HG02623 (cell line): ENCODE results near the gene MRTFA.
"Not testable (repeated sequence)": the region's sequence is repeated elsewhere in the genome, so short reads cannot be mapped to it uniquely, and the experiment has no call there.

Experiments
- ATAC-seq: cut with Tn5 transposase; IDR thresholded peaks from one replicate; pipeline ENCODE4 v1.9.1; 2021; ENCODE audit warnings: moderate library complexity; ENCODE audit not compliant: unreplicated experiment

MRTFA gene

DNA sequence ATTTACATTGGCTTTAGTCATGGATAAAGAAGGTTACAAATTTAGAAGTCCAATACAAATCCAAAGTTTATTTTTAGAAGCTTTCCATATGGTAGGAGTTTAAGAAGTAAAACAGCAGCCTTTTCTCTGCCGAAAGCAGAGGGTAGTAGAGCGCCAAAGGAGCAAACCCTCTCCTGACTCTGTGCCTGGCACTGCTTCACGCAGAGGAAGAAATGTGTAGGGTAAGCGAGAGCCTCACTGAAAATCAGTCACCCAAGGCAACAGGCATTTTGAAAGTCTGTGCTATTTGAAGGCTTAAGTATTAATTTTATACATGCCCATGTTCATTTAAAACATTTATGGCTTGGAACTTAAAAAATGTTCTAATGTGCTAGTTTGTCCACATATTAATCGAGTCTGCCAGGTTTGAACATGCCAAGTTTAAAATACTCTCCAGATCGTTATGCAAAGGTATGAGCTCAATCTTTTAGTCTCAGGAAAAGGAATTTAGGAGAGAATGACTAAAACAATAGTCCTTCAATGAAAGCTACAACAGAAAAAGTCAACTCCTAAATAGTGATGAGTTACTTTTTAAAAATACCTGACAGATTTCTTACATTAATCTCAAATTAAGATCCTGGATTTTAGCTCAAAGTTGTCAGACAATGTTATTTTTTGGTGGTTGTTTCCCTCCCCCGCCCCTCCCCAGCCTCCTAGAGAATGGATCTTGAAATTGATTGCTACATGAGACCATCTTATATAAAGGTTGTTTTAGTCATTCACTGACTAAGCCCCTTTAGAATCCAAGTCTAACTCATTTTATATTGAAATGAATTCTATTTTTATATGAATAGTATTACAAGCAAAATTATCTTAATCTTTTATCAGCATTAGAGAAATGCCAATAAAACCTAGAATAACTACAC is 38.7 kb downstream of the MRTFA start:
- ATAC-seq: no peak

DNA sequence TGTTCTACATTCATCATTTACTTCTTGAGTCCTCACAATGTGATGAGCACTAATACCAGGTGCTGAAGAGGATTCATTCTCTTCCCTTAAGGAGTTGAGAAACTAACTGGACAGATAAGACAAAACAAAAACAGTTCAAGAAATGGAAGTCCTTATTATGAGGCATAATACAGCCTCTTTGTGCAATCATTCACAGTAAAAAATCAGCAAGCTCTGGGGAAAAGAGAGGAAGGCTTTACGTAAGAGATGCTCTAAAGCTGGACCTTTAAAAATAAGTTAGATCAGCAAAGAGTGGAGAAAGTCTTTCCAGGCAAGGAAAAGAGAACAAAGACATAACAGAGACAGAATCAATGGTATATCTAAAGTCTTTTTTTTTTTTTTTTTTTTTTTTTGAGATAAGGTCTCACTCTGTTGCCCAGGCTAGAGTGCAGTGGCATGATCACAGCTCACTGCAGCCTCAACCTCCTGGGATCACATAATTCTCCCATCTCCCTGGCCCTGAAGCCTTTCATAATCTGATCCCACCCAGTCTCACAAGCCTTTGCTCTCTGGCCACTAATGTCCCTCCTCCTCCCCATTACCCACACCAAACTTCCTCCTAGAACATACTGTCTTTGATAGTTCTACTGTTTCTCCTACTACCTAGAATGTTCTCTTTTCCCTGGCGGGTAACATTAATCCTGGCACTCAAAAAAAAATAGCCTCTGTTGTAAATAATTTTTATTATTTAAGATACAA is 40.9 kb downstream of the MRTFA start:
- ATAC-seq: no peak

DNA sequence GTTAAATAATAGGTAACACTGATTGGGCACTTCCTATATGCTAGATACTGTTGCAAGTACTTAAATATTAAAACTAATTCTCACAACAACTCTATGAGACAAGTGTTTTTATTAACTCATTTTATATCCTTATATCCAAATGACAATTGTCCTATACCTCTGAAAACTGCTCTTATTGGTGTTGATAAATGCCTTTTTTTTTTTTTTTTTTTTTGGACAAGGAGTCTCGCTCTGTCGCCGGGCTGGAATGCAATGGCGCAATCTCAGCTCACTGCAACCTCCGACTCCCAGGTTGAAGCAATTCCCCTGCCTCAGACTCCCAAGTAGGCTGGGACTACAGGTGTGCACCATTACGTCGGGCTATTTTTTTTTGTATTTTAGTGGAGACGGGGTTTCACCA is 41.6 kb downstream of the MRTFA start:
- no peak for ATAC-seq

DNA sequence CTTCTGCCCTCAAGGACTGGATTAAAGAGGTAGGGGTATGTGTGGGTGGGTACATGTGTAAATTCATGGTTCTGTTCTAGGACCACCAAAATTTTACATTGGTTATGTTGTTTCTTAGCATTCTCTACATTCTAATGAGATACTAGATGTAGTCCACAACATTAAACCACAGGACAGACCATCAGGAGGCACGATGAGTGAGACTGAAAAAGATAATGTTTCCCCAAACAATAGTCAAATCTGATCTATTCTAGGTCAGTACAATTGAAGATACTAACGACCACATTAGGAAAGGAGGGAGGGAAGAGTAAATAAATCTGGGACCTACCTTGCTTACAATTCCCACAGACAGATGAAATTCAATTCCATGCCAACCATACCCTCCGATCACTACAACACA is 42.2 kb downstream of the MRTFA start:
- peak; percentile 6 for ATAC-seq

DNA sequence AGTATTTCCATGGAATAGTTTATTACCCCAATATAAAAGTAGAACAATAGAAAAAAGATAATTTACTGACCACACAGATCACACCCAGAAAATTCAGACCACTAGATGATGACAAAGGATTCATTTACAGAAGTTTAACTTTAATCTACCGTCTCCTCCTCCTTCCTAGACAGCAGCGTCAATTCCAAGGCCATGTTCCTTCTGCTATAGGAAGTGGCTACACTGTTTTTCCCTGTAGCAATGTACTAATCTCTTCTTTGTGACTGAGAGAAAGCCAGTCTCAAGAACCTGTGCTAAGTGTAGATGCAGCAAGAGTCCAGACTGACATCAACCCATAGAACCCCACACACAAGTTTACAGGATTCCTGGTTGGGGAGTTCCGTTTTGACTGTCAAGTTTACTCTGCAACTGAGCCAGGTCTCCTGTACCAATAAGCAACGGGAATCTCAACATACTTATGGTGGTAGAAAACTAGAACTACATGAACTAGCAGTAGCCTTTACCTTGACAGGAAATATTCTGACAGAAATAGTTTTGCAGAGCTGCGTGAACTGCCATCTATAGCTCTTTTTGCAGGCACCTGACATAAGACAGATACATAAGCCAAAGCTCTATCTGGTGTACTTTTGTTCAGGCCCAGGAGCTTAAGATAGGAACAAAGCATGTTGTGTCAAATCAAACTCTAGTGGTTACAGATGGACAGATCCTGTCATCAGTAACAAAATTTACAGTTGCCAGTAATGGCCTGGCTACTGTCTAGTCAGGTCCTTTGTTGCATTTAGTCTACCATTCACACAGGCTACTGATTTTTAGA is 42.9 kb downstream of the MRTFA start:
- peak; percentile 40 for ATAC-seq

DNA sequence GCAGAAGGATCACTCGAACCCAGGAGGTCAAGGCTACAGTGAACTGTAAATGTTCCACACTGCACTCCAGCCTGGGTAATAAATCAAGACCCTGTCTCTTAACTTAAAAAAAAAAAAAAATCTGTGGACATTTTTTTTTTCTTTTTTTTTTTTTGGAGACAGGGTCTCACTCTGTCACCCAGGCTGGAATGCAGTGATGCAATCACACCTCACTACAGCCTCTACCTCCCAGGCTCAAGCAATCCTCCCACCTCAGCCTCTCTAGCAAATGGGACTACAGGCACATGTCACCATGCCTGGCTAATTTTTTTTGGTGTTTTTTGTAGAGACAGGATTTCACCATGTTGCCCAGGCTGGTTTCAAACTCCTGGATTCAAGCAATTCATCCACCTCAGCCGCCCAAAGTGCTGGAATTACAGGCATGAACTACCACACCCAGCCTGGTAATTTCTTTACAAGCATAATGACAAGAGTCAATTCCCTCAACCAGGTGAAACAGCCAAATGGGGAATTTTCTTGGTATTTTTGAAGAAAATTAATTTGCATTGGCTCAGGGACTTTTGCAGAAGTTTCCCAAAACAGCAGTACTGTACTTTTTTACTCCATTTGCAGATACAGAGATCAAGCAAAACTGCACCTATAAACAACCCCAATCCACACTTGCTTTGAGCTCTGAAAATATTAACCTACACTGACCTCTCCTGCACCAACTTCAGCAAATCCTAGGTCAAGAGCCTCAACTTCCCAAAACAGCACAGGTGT is 44.0 kb downstream of the MRTFA start:
- ATAC-seq: no peak

DNA sequence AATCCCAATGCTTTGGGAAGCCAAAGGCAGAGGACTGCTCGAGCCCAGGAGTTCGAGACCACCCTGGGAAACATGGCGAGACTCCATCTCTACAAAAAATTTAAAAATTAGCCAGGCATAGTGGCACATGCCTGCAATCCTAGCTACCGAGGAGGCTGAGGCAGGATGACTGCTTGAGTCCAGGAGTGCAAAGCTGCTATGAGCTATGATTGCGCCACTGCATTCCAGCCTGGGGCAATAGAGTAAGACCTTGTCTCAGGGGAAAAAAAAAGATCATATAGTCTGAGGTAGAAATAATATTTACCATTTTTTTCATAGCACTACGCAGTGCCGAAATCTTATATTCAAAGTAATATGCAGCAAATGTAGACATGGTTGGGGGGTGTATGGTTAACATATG is 47.8 kb downstream of the MRTFA start:
- no peak for ATAC-seq

DNA sequence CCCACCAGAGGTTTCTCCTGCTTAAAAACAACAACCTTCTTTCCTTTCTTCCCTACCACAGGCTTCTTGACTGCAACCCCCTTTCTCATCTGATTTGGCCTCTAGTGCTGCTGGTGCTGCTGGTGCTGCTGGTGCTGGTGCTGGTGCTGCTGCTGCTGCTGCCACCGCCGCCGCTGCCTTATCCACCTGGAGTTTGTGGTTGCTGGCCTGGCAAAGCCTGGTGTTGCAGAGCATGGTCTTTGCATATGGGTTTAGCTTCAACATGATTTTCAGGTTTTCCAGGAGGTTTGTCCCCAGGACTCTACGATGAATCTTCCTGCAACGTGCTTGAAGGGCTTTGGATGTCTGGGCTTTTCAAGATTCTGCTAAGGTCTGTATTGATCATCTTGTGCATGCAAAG is 49.7 kb downstream of the MRTFA start:
- no peak for ATAC-seq

DNA sequence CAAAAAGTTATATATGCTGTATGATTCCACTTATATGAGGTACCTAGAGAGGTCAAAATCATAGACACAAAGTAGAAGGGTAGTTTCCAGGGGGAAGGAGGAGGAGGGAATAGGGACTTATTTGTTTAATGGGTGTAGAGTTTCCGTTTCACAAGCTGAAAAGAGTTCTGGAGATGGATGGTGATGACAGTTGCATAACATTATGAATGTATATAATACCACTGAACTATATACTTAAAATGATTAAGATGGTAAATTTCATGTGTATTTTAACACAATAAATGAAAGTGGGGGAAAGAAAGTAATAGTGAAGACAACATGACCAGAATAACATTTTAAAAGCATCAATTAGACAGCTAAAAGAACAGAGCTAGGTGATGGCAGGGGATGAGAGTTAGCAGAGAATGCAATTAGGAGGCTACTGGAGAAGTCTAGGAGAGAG is 51.2 kb downstream of the MRTFA start:
- ATAC-seq: no peak

DNA sequence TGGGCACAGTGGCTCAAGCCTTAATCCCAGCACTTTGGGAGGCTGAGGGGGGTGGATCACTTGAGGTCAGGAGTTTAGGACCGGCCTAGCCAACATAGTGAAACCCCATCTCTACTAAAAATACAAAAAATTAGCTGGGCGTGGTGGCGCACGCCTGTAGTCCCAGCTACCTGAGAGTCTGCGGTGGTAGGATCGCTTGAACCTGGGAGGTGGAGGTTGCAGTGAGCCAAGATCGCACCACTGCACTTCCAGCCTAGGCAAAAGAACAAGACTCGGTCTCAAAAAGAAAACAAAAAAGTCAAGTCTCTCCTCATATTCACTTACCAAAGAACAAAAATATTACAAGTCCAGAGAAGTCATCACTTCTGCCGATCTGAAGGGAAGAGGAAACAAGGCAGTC is 51.8 kb downstream of the MRTFA start:
- not testable (repeated sequence) for ATAC-seq

DNA sequence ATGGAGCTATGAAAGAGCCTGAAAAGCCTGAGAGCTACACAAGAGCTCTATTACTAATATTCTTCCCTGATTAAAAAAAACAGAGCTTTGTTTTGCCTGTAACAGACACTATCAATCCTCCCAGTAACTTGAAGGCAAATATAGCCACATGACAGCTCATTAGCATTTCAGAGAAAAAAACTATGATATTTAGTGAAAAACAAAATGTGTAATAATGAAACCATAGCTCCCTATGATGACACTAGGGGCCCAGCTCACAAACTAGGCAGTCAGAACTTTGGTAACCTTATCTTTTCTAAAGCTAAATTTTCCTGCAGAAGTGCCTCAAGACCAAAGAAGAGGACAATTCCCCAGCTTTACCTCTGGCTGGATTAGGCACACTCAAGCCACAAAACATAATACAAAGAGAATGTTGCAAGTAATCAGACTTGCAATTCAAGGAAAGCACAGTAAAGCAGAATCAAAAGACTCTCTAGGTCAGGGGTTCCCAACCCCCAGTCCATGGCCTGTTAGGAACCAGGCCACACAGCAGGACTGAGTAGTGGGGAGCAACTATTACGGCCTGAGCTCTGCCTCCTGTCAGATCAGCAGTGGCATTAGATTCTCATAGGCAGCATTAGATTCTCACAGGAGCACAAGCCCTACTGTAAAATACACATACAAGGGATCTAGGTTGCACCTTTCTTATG is 53.3 kb downstream of the MRTFA start:
- ATAC-seq: no peak

DNA sequence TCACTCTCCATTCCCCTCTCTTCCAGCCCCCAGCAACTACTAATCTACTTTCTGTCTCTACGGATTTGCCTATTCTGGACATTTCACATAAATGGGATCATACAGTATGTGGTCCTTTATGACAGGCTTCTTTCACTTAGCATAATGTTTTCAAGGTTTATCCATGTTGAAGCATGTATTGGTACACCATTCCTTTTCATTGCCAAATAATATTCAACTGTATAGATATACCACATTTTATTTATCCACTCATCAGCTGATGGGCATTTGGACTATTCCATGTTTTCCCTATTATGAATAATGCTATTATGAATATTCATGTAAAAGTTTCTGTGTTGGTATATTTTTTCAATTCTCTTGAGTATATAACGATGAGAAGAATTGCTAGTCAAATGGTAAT is 54.5 kb downstream of the MRTFA start:
- ATAC-seq: no peak

DNA sequence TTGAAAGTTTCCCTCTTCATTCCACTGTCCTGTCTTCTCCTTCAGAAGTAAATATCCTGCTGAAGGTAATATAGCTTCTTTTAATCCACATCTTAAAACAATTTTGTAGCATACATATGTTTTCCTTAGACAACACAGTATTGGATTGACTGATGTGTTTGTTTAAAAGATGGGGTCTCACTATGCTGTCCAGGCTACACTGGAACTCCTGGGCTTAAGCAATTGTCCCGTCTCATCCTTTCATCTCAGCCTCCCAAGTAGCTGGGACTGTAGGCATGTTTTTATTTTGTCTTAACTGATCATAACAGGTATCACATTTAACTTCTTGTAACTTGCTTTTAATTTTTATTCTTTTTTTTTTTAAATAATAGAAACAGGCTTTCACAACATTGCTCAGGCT is 55.9 kb downstream of the MRTFA start:
- ATAC-seq: no peak

DNA sequence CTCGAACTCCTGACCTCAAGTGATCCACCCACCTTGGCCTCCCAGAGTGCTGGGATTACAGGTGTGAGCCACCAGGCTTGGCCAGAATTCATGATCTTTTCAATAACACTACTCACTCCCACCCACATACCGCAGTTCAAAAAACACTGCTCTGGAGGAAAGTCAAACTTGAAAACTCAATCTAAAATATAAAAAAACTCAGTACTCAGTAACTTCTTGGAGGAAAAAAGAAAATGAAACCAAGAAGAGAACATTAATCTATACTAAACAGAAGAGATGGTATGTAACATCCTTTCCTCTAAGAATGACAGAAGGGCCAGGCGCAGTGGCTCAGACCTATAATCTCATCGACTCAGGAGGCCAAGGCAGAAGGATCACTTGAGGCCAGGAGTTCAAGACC is 58.3 kb downstream of the MRTFA start:
- ATAC-seq: no peak

DNA sequence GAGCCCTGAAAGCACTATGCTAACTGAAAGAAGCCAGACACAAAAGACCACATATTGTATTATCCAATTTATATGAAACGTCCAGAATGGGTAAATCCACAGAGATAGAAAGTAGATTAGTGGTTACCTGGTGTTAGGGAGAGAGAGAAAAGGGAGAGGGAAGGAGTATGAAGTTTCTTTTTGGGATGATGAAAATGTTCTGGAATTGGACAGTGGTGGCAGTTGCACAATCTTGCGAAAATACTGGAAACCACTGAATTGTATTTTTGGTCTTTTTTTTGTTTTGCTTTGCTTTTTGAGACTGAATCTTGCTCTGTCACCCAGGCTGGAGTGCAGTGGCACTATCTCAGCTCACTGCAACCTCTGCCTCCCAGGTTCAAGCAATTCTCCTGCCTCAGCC is 63.5 kb downstream of the MRTFA start:
- no peak for ATAC-seq

DNA sequence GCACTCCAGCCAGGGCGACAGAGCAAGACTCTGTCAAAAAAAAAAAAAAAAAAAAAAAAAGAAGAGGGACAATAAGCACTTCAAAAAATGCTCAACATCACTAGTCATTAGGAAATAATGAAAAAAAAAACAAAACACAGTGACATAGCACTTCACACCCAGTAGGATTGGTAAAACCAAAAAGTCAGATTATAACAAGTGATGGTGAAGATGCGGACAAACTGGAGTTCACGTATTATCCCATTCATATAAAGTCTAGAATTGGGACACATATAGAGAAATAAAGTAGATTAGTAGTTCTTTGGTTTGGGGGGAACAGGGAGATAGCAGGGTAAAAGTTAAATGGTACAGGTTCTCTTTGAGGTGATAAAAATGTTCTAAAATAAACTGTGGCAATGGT is 64.6 kb downstream of the MRTFA start:
- ATAC-seq: no peak

DNA sequence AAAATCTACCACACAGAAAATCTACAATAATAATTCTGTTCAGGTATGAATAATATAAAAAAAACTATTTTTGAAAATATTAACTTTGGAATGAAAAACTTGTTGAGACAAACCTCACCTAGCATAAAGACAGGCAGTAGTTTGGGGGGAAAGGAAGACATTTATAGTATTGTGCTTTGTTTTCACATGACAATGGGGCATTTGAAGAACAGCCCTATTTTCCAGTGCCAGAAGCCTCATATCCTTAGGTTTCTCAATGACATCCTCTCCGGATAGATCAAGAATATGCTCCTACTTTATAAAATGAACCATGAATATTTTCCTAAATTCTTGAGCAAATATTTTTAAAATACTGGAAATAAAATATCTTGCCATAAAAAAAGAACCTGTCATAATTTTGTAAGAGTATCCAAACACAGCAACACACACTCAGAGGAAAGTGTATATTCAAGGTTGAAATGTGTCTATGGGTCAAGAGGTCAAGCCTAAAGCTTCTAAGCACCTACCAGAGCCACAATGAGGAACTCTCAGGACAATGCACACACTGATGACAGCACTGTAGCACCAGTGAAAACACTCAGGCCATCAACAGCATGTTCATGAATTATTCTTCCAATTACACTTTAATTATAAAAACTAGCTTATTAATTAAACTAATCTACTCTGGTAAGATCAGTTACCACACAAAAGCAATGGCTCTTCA is 68.7 kb downstream of the MRTFA start:
- ATAC-seq: no peak

DNA sequence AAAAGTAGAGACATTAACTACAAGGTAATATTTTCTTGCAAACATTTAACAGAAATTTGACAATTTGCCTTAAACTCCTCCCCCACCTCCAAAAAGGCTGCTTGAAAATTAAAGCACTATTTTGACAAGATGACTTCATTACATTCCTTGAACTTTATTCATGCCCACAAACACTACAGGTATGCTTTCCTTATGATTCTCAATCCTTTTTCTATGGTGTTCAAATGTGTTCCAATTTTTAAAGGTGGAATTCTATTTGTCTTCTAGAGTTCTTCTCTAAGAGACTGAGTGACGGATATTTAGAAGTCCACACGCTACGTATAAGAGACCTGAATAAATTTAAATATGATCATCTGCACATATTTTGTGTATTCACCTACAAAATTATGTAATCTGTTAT is 69.4 kb downstream of the MRTFA start:
- no peak for ATAC-seq

DNA sequence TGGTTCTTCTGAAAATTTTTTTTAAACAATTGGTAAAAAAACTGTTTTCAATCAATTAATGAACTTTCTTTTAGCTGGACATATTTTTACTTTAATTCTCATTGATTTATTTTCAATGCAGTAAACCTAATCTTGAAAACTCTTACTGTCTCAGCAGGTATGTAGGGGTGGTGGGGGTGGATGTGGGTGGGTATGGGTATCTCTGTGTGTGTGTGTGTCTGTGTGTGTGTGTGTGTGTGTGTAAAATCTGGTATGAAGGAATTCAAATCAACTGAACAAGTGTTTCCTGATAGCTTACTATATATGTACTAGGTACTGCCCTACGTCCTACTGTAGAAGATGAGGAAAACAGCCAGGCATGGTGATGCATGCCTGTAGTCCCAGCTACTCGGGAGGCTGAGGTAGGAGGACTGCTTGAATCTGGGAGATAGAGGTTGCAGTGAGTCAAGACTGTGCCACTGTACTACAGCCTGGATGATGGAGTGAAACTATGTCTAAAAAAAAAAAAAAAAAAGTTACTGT is 75.5 kb downstream of the MRTFA start:
- no peak for ATAC-seq
